NCI-H1048 (cell line): ENCODE measurements around the gene LYPD6.

Experiments used
- DNase-seq: peaks from one replicate; lab custom pipeline; 2025; lab: John Stamatoyannopoulos, UW

The LYPD6 gene

DNA sequence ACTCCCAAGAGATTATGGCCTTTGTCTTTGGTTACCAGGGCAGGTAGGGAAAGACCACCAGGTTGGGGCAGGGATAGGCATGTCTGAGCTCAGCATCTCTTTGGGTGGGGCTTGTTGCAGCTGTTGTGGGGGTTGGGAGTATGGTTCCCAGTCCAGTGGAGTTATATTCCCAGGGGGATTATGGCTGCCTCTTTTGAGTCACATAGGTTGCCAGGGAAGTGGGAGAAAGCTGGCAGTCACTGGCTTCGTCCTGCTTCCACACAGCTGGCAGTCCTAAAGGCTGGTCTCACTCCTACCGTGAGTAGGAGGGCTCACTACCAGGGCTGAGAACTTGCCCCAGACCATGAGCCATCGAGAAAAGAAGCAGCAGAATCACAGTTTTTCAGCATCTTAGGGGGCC lies 79.1 kb downstream of the LYPD6 start:
- DNase-seq: no peak

DNA sequence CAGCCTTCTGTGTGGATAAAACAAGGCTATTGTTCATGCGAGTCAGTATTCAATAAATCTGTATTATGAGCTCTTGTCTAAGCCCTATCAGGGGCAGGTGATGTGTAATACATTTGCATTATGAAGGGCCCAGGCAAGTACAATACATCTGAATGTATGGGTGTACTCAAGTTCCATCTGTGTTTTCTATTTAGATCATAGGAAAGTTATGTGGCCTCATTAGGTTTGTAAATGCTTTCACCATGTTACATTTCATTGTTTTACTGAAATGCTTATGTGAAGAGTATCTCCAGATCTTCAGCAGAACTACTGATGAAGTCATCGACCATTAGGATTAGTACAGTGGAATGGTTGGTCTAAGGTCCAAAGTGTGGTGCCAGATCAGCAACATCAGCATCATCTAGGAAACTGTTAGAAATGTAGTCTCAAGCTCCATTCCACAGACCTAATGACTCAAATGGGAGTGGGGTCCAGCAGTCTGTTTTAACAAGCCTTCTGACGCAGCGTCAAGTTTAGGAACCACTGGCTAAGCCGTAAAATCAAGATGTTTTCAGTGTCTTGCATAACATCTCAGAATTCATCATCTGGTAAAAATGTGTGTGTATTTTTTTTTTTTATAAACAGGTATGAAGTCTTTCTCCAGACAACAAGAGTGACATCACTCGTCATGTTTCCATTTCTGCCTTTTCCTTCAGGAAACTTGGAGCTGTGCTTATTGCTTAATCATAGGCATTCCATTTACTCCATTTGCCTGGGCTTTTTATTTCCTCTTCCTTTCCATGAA lies 80.5 kb downstream of the LYPD6 start:
- peak; percentile 50 for DNase-seq

DNA sequence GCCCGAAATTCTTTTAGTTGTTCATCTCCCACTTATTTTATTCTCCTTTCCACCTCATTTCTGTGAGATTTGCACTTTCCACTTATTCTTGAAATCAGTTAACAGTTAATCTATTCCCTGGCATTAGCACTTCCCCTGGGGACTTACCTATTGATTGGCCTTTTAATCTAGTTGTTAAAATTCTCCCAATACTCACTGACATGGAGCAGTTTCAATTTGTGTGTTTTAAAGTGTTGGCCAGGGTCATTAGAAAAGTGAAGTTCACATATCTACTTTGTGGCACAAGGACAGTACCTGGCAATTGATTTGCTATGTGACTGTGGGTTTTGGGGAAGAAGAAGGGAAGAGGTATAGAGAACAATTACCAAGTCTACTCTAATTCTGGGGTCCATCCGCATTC lies 83.1 kb downstream of the LYPD6 start:
- no peak for DNase-seq

DNA sequence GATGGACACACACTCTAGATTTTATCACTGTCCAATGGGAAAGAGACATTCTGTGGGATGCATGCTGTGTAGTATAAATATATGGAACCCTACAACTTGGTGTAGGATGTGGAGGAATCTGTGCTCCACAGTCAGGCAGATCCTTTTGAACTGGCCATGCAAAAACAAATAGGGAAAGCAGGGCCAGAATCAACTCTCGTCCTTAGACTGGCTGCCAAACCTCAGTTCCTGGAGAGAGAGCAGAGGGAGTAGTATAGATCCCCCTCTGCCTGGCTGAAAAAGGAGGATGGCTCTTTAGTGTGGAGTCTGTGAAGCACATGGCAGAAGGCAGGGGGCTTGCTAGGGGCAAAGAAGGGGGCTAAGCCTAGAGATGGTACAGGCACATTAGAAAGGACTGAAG lies 84.7 kb downstream of the LYPD6 start:
- DNase-seq: no peak

GRCh38 chr2:149418065-149418464 lies 87.7 kb downstream of the LYPD6 start:
- no peak for DNase-seq

GRCh38 chr2:149420053-149420963 lies 89.9 kb downstream of the LYPD6 start:
- no peak for DNase-seq

GRCh38 chr2:149421791-149422190 lies 91.4 kb downstream of the LYPD6 start:
- DNase-seq: no peak

DNA sequence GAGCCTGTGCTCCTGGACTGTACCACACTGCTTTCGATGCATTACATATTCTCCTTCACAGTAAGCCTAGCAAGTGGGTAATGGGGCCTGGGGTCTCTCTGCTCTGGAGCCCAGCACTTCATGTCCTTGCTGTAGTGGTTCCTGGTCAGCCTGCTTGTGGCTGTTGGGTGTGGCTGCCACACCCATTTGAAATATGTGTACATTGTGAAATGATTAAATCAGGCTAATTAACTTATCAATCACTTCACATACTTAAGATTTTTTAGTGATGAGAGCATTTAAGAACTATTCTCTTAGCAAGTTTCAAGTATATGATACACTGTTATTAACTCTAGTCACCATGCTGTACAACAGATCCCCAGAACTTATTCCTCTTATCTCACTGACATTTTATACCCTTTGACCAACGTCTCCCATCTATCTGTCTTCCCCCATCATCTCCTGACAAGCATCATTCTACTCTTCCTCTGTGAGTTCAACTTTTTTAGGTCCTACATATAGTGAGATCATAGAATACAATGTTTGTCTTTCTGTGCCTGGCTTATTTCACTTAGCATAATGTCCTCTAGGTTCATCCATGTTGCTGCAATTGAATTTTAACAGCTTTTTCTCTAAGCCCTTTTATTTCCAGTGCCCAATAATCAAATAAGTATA lies 92.1 kb downstream of the LYPD6 start:
- DNase-seq: no peak

GRCh38 chr2:149422991-149423338 lies 92.6 kb downstream of the LYPD6 start:
- DNase-seq: no peak

DNA sequence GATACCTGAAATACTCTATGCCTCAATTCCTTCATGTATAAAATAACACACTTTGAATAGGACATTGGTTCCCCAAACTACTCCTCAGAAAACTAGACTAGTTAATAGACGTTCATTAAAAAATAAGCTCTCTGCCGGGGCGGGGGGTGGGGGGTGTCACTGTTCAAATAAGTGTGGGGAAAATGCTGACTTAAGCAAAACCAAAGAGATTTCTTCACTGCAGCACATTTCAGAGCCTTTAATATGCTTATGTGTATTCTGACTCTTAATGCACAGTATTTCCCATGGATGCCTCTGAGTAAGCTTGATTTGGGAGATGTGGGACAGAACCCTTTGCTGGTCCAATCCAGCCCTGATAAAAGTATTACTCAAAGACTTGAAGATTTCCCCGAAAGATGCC lies 93.2 kb downstream of the LYPD6 start:
- DNase-seq: no peak

- no peak for DNase-seq
These were observed 97.0 kb downstream of the LYPD6 start for GRCh38 chr2:149427387-149427786.

DNA sequence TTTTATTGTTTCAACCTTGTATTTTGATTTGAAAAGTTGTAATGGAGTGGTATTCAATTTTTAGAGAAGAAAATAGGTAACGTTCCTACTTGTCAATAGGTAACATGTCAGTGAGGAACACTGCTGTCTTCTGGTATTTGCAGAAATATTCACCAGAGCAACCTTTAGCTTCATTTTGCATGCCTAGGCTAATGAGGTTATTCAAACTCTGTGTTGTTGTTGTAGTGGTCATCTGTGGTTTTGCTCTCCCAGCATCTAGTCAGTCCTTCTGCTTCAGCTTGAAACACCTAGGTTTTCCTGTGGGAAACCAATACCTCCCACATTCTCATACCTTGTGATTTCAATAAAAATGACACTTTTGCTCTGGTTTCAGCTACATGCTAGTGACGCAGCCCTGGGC lies 98.4 kb downstream of the LYPD6 start:
- DNase-seq: no peak

GRCh38 chr2:149430743-149431736 lies 100.7 kb downstream of the LYPD6 start:
- DNase-seq: no peak

- no peak for DNase-seq
These were observed 108.1 kb downstream of the LYPD6 start for GRCh38 chr2:149438330-149438960.

- DNase-seq: no peak
These were observed 110.9 kb downstream of the LYPD6 start for GRCh38 chr2:149441255-149441654.

- DNase-seq: no peak
These were observed 112.0 kb downstream of the LYPD6 start for GRCh38 chr2:149442346-149442745.

DNA sequence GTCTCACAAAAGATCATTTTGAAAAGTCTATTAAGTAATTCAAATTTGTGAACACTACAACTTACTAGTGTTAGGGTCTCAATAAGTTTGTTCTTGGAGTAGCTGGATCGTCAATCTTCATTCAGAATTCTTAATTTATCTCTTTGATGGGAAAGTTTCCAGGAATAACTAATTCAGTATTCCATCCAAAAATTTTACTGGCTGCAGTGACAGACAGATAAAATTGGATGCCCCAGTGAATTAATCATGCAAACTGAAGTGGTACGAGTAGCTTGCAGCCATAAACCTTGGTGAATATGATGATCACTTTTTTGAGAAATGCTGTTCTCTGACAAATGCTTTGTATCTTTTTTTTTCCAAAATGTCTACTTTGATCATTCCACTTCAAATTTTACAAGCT lies 112.8 kb downstream of the LYPD6 start:
- no peak for DNase-seq

- DNase-seq: no peak
These were observed 116.4 kb downstream of the LYPD6 start for GRCh38 chr2:149446748-149447147.

- DNase-seq: no peak
These were observed 117.9 kb downstream of the LYPD6 start for GRCh38 chr2:149448315-149448714.

GRCh38 chr2:149449017-149449416 lies 118.6 kb downstream of the LYPD6 start:
- no peak for DNase-seq
